NCI-H146 (cell line): ENCODE results near the gene EEF2.
A peak's percentile ranks its signal among the peaks of the same experiment; 100 is the strongest.
"Not testable (repeated sequence)": the region's sequence is repeated elsewhere in the genome, so short reads cannot be mapped to it uniquely, and the experiment has no call there.

Experiments
- DNase-seq: peaks from one replicate; lab custom pipeline; 2025; lab: John Stamatoyannopoulos, UW

EEF2 gene

DNA sequence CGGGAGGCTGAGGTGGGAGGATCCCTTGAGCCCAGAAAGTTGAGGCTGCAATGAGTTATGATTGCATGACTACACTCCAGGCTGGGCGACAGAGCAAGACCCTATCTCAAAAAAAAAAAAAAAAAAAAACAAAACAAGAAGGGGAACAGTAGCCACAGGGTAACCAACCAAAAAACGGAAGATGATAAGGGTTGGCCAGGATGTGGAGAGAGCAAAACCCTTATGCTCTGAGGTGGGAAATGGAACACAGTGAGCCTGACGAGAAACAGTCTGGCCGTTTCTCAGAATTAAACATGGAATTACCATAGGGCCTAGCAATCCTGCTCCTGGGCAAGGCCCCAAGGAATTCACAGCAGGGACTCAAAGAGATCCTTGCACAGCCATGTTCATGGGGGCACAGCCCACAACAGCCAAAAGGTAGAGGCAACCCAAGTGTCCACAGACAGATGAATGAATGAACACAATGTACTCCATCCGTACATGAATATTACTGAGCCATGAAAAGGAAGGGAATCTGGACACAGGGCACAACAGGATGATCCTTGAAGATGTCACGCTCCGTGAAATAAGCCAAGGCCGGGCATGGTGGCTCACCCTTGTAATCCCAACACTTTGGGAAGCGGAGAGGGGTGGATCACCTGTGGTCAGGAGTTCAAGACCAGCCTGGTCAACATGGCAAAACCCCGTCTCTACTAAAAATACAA, 41.1 kb downstream of the EEF2 start:
- DNase-seq: no peak

- no peak for DNase-seq
Measured at GRCh38 chr19:3942790-3943409, 42.4 kb downstream of the EEF2 start.

GRCh38 chr19:3938300-3938950, 46.8 kb downstream of the EEF2 start:
- DNase-seq: not testable (repeated sequence)

- DNase-seq: no peak
Measured at GRCh38 chr19:3936506-3937442, 48.5 kb downstream of the EEF2 start.

DNA sequence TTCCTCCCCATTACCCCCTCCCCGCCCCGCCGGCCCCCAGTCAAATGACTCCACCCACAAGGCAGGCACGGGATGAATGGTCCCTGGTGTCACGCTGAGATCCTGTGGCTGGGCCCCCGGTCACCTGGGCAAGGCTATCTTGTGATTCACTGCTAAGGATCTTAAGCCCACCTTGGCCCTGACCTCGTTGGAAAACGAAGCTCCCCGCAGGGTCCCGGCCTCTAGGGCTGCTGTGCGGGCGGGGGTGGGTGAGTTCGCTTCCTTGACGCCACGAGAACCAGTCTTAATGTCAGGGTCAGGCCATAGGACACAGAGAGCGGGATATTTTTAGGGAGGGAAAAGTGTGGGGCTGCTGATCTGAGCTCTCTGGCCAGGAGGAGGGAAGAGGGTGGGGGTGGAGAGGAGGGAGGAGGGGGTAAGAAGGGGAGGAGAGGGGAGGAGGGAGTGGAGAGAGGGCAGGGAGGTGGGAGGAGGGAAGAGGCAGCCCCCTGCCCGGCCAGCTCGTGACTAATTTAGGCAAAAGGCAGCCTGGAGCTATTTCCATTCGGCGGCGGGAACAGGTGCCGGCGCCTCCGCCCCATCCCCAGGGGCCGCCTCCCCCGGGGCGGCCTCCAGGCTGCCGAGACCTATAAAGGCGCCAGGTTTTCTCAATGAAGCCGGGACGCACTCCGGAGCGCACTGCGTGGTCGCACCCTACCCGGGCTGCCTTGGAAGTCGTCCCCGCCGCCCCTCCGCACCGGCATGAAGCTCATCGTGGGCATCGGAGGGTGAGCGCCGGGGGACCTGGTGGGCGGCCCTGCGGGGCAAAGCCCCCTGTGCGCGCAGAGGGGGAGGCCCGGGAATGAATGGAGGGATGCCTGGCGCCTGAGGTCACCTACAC, 52.1 kb downstream of the EEF2 start, which contains the start of gene NMRK2:
Gene NMRK2 (plus strand): TSS at position 139 of the 880 bp plus-strand sequence. CDS start 603 bp downstream, at position 742.
- DNase-seq: peak; percentile 58

- no peak for DNase-seq
Measured at GRCh38 chr19:3931041-3931440, 54.2 kb downstream of the EEF2 start.
